Smooth muscle cell (in vitro differentiated cells): Measurements from ENCODE around the gene TEX19. TPM values are rescaled to one million over a fixed set of nuclear protein-coding genes. Genes with fewer than 3 reads are reported as not detected.
"Not testable (repeated sequence)": the region's sequence is repeated elsewhere in the genome, so short reads cannot be mapped to it uniquely, and the experiment has no call there.

Source experiments
- DNase-seq: peaks from one replicate; lab custom pipeline; 2025; ENCODE audit not compliant: unreplicated experiment; lab: John Stamatoyannopoulos, UW
- H2AFZ ChIP-seq: fragments of 200-600 bp; sonication (generic); 2 replicates; pipeline ENCODE4 v1.6.0; 2016; ENCODE audit warnings: antibody characterized with exemption, low read depth, mild to moderate bottlenecking
- H3F3A ChIP-seq: fragments of 200-600 bp; sonication (generic); 2 replicates; pipeline ENCODE4 v1.6.0; 2017; ENCODE audit warnings: antibody characterized with exemption, low read depth
- H3K27ac ChIP-seq: fragments of 200-600 bp; sonication (generic); 2 replicates; pipeline ENCODE4 v1.5.1; 2016; ENCODE audit warnings: low read depth, mild to moderate bottlenecking
- H3K27me3 ChIP-seq: fragments of 200-600 bp; sonication (generic); 2 replicates; pipeline ENCODE4 v1.6.1; 2016; ENCODE audit warnings: low read depth, mild to moderate bottlenecking
- H3K36me3 ChIP-seq: fragments of 200-600 bp; sonication (generic); 2 replicates; pipeline ENCODE4 v1.5.1; 2016; ENCODE audit warnings: low read depth
- H3K4me1 ChIP-seq: fragments of 200-600 bp; sonication (generic); 2 replicates; pipeline ENCODE4 v1.5.1; 2016; ENCODE audit warnings: low read depth
- H3K4me2 ChIP-seq: fragments of 200-600 bp; sonication (generic); 2 replicates; pipeline ENCODE4 v1.6.0; 2016; ENCODE audit warnings: mild to moderate bottlenecking
- H3K4me3 ChIP-seq: fragments of 200-600 bp; sonication (generic); 2 replicates; pipeline ENCODE4 v1.5.1; 2016; ENCODE audit warnings: mild to moderate bottlenecking
- H3K79me2 ChIP-seq: fragments of 200-600 bp; sonication (generic); 2 replicates; pipeline ENCODE4 v1.6.0; 2016; ENCODE audit warnings: low read depth, mild to moderate bottlenecking
- H3K9ac ChIP-seq: fragments of 200-600 bp; sonication (generic); 2 replicates; pipeline ENCODE4 v1.6.0; 2016; ENCODE audit warnings: low read depth
- H3K9me3 ChIP-seq: fragments of 200-600 bp; sonication (generic); replicated peaks from 2 replicates; pipeline ENCODE4 v1.5.1; 2016; ENCODE audit warnings: low read depth
- H4K20me1 ChIP-seq: fragments of 200-600 bp; sonication (generic); 2 replicates; pipeline ENCODE4 v1.6.0; 2016; ENCODE audit warnings: low read depth
- CTCF ChIP-seq: fragments of 200-600 bp; sonication (generic); IDR thresholded peaks from 2 replicates; pipeline ENCODE4 v1.5.1; 2017; ENCODE audit warnings: borderline replicate concordance, mild to moderate bottlenecking, antibody characterized with exemption; ENCODE audit not compliant: insufficient read depth, poor library complexity, severe bottlenecking
- WGBS: methylation state at CpG from one replicate; pipeline ENCODE4 v1.1.7; 2016; ENCODE audit warnings: low lambda C conversion rate; 5-methylcytosine and 5-hydroxymethylcytosine counted together
- polyA plus RNA-seq: library from polyadenylated mRNA; unstranded; fragments of >200 nt; fragmentation: Nextera tagmentation; extraction: Ambion mirVana; gene quantifications from 2 replicates; pipeline ENCODE4 v1.2.1, GENCODE V29; 2016
- total RNA-seq: library from RNA; depleted of rRNA; stranded (reverse); fragments of >200 nt; gene quantifications from 2 replicates; pipeline ENCODE4 v1.2.3, GENCODE V29; 2014

TEX19 gene
- total and polyA plus RNA-seq, 2 experiments from 2014 or later: not detected

GRCh38 chr17:82380860-82381702 is 22.0 kb downstream of the TEX19 start:
- TF ChIP-seq CTCF: no peak
- no peak for DNase-seq
- no peaks in the 10 kb centered on the region for H3F3A ChIP-seq
- H3K36me3 ChIP-seq: no peaks in the 10 kb centered on the region
- H2AFZ ChIP-seq: no peak overlapping the region
- WGBS: 85% methylated on average over 23 of the region's 23 CpGs
- H3K27ac ChIP-seq: no peak overlapping the region
- no peak overlapping the region for H3K4me3 ChIP-seq
- H4K20me1 ChIP-seq: no peaks in the 10 kb centered on the region
- H3K9me3 ChIP-seq: no peaks in the 10 kb centered on the region
- no peak overlapping the region for H3K9ac ChIP-seq
- H3K4me2 ChIP-seq: no peak overlapping the region
- peaks cover 2% of the 10 kb centered on the region for H3K27me3 ChIP-seq
- H3K4me1 ChIP-seq: peaks cover 6% of the 10 kb centered on the region
- no peaks in the 10 kb centered on the region for H3K79me2 ChIP-seq

- not testable (repeated sequence) for H3K79me2 ChIP-seq, H3K4me1 ChIP-seq, H3K27me3 ChIP-seq, H3K36me3 ChIP-seq, H4K20me1 ChIP-seq, DNase-seq, H3K9me3 ChIP-seq, H2AFZ ChIP-seq, H3F3A ChIP-seq, H3K4me3 ChIP-seq, H3K27ac ChIP-seq, H3K4me2 ChIP-seq, H3K9ac ChIP-seq
- WGBS: 91% methylated on average over 9 of the region's 10 CpGs
Observed at GRCh38 chr17:82381703-82382009, 22.6 kb downstream of the TEX19 start.

GRCh38 chr17:82382220-82382932 is 23.3 kb downstream of the TEX19 start:
- H3K27me3 ChIP-seq, H4K20me1 ChIP-seq, H3K79me2 ChIP-seq, H3K9ac ChIP-seq, H3K27ac ChIP-seq, H3F3A ChIP-seq, H3K4me3 ChIP-seq, H3K4me2 ChIP-seq, H3K9me3 ChIP-seq, H3K4me1 ChIP-seq, DNase-seq, H2AFZ ChIP-seq, H3K36me3 ChIP-seq: not testable (repeated sequence)
- 90% methylated on average over 16 of the region's 21 CpGs for WGBS

- Histone ChIP-seq H2AFZ (no peak overlapping the region), H4K20me1 (no peaks in the 10 kb centered on the region), H3K9ac (no peak overlapping the region), H3K4me3 (no peak overlapping the region), H3K9me3 (no peaks in the 10 kb centered on the region), H3F3A (no peaks in the 10 kb centered on the region), H3K36me3 (no peaks in the 10 kb centered on the region), H3K4me2 (no peak overlapping the region), H3K27ac (no peak overlapping the region), H3K27me3 (no peaks in the 10 kb centered on the region), H3K79me2 (no peaks in the 10 kb centered on the region), H3K4me1 (peaks cover 6% of the 10 kb centered on the region)
- WGBS: 91% methylated on average over 11 of the region's 11 CpGs
- DNase-seq: no peak
- TF ChIP-seq CTCF: no peak
Observed at GRCh38 chr17:82382933-82383255, 23.8 kb downstream of the TEX19 start.
